Activated T-cell treated with anti-CD3 and anti-CD28 coated beads, Interleukin-2, amount 50 U/mL, for 72 hours (primary cell): ENCODE data around the gene ARF5. TPM values are rescaled to one million over a fixed set of nuclear protein-coding genes. Genes with fewer than 3 reads are reported as not detected.
A peak's percentile ranks its signal among the peaks of the same experiment; 100 is the strongest.

Experiments
- ATAC-seq, 2 donors: fragments of 150-1000 bp; cut with Tn5 transposase; replicated peaks in 1 of 2; 2 replicates each; pipeline ENCODE4 v1.10.0; 2021; ENCODE audit warnings: moderate library complexity in 2 of 2, mild to moderate bottlenecking in 1 of 2
- DNase-seq, 2 donors: peaks; one replicate each; pipeline ENCODE4 v3.0.0; 2021 to 2022; ENCODE audit warnings: mixed read lengths in 1 of 2
- H3K27ac Mint-ChIP-seq: one replicate; pipeline ENCODE4 v1.8.0; 2022; ENCODE audit warnings: mild to moderate bottlenecking, moderate library complexity, mixed read lengths
- H3K27me3 Mint-ChIP-seq: one replicate; pipeline ENCODE4 v1.8.0; 2022; ENCODE audit warnings: low read depth, mixed read lengths
- H3K36me3 Mint-ChIP-seq, 2 donors: one replicate each; pipeline ENCODE4 v1.8.0; 2022; ENCODE audit warnings: mixed read lengths in 2 of 2, mild to moderate bottlenecking in 1 of 2; ENCODE audit not compliant: insufficient read depth in 2 of 2
- H3K4me1 Mint-ChIP-seq: one replicate; pipeline ENCODE4 v1.8.0; 2022; ENCODE audit warnings: low read depth, mixed read lengths
- H3K4me3 Mint-ChIP-seq, 2 donors: one replicate each; pipeline ENCODE4 v1.8.0; 2022; ENCODE audit warnings: mild to moderate bottlenecking in 2 of 2, mixed read lengths in 2 of 2, moderate library complexity in 2 of 2
- H3K9me3 Mint-ChIP-seq, 2 donors: one replicate each; pipeline ENCODE4 v1.8.0; 2022; ENCODE audit warnings: mixed read lengths in 2 of 2
- total RNA-seq, 2 donors: library from RNA; stranded (reverse); gene quantifications; one replicate each; pipeline ENCODE4 v1.2.3, GENCODE V29; 2022

The ARF5 gene
- total RNA-seq, 2 donors from 2014 or later = 114 to 135 TPM

DNA sequence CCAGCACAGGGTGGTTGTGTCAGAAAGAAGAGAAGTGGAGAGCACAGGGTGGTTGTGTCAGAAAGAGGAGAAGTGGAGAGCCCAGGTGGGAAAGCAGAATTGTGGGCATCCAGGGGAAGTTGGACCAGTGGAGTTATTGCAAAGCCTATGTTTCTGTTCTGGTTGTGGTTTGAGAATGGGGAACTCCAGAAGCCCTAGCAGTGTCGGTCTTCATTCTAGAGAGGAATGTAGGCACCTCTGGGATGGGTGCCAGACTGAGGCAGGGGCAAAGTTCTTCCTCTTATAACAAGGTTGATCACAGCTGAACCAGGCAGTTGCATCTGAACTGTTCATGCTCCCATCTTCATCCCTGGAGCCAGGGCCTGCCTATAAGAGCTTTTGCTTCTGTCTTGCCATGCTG, 6.3 kb downstream of the ARF5 start:
- DNase-seq (no peak), ATAC-seq (no peak)
- Mint-ChIP-seq H3K27ac (no peak overlapping the region), H3K36me3 (peaks cover 0 to 6% of the 10 kb centered on the region in 2 donors), H3K9me3 (no peaks in the 10 kb centered on the region), H3K4me3 (no peak overlapping the region), H3K27me3 (no peaks in the 10 kb centered on the region), H3K4me1 (peaks cover 24% of the 10 kb centered on the region)

GRCh38 chr7:127595737-127596136, 7.5 kb downstream of the ARF5 start:
- Mint-ChIP-seq H3K36me3 (peaks cover 0 to 6% of the 10 kb centered on the region in 2 donors), H3K4me1 (peaks cover 18% of the 10 kb centered on the region), H3K27ac (peak overlapping the region; percentile 45), H3K4me3 (no peak overlapping the region), H3K9me3 (no peaks in the 10 kb centered on the region), H3K27me3 (no peaks in the 10 kb centered on the region)
- ATAC-seq (no peak), DNase-seq (no peak)

DNA sequence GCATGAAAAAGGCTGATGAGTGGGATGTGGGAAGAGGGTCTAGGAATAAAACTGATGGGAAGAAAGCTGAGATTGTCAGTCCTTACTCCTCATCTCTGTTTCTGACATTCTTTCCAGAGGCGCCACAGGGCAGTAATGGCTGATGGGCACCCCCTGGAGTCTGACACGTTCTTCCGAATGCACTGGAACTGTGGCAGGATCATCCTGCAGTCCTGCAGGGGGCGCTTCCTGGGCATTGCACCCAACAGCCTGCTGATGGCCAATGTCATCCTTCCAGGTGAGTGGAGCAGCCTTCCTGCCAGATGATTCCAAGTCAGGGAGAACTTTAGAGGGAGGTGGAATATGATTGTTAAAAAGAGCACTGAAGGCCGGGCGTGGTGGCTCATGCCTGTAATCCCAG, 10.1 kb downstream of the ARF5 start:
- Mint-ChIP-seq H3K4me1 (peaks cover 9% of the 10 kb centered on the region), H3K27ac (no peak overlapping the region), H3K27me3 (no peaks in the 10 kb centered on the region), H3K9me3 (no peaks in the 10 kb centered on the region), H3K4me3 (no peak overlapping the region), H3K36me3 (no peaks in the 10 kb centered on the region)
- no peak for ATAC-seq
- no peak for DNase-seq

- Mint-ChIP-seq H3K27ac (no peak overlapping the region), H3K4me1 (no peaks in the 10 kb centered on the region), H3K36me3 (no peaks in the 10 kb centered on the region), H3K4me3 (no peak overlapping the region), H3K9me3 (no peaks in the 10 kb centered on the region), H3K27me3 (no peaks in the 10 kb centered on the region)
- DNase-seq (no peak), ATAC-seq (no peak)
These were observed 12.7 kb downstream of the ARF5 start for GRCh38 chr7:127600885-127601284.

DNA sequence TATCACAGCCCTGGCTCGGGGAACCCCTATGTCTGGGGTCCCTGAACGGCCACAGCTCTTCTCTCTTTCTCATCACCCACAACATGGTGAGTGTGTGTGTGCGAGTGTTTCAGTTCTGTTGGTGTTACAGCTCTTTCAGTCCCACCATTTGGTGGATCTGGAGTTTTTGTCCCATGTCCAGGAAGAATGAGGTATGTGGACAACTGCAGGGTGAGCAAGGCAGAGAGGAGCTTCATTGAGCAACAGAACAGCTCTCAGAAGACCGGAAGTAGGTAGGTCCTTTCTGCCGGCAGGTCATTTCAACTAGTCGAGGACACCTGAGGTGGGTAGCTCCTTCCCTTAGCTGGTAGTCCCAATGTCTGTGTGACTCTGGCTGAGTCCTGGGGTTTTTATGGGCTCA, 20.2 kb downstream of the ARF5 start:
- Mint-ChIP-seq H3K4me1 (no peaks in the 10 kb centered on the region), H3K4me3 (no peak overlapping the region), H3K27ac (no peak overlapping the region), H3K27me3 (peaks cover 9% of the 10 kb centered on the region), H3K9me3 (peaks cover 2 to 4% of the 10 kb centered on the region in 2 donors), H3K36me3 (no peaks in the 10 kb centered on the region)
- ATAC-seq (no peak), DNase-seq (no peak)

GRCh38 chr7:127609297-127609696, 21.1 kb downstream of the ARF5 start:
- no peak overlapping the region for H3K27ac Mint-ChIP-seq
- ATAC-seq (no peak), DNase-seq (no peak)
- peaks cover 2 to 4% of the 10 kb centered on the region in 2 donors for H3K9me3 Mint-ChIP-seq
- no peaks in the 10 kb centered on the region for H3K4me1 Mint-ChIP-seq
- H3K27me3 Mint-ChIP-seq = peaks cover 9% of the 10 kb centered on the region
- H3K36me3 Mint-ChIP-seq = no peaks in the 10 kb centered on the region
- no peak overlapping the region for H3K4me3 Mint-ChIP-seq

DNA sequence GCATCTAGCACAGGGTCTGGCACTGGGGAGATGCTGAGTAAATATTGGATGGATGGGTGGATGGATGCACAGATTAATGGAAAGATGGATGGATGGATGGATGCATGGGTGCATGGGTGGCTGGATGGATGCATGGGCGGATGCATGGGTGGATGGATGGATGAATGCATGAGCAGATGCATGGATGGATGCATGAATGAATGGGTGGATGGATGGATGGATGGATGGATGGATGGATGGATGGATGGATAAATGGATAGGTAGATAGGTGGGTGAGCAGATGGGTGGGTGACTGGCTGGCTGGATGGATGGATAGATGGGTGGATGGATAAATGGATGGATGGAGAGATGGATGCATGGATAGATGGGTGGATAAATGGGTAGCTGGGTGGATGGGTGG, 24.1 kb downstream of the ARF5 start:
- Mint-ChIP-seq H3K4me1 (no peaks in the 10 kb centered on the region), H3K27ac (no peak overlapping the region), H3K4me3 (no peak overlapping the region), H3K27me3 (peaks cover 25% of the 10 kb centered on the region), H3K9me3 (peaks cover 2 to 4% of the 10 kb centered on the region in 2 donors), H3K36me3 (no peaks in the 10 kb centered on the region)
- ATAC-seq (no peak), DNase-seq (no peak)

GRCh38 chr7:127616724-127617123, 28.5 kb downstream of the ARF5 start:
- peaks cover 17% of the 10 kb centered on the region for H3K4me1 Mint-ChIP-seq
- peaks cover 64% of the 10 kb centered on the region for H3K27me3 Mint-ChIP-seq

DNA sequence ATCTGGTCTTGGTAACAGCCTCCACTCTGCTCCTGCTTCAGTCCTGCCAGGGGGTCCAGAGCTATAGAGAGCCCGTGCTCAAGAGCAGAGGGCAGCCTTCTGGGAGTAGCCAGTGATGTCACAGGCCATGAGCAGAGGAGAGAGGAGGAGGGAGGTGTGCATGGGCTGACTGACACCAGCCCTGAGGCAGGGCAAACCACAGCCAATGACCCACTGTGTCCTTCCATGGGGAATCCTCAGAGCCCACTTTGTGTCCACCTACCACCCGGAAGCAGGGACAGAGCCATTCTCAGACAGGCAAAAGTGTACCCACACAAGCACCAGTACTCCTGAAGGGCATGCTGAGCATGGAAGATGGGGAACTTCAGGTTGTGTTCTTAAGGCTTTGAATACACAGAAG, 29.8 kb downstream of the ARF5 start, which contains the start of gene PAX4:
Gene PAX4 (minus strand): TSS at position 101 of the 400 bp plus-strand sequence. CDS start 2,214 bp downstream, outside the sequence.
- Mint-ChIP-seq H3K27ac (no peak within 1 kb of the TSS), H3K27me3 (peaks cover 65% of the 10 kb centered on the region), H3K9me3 (no peaks in the 10 kb centered on the region), H3K4me1 (peaks cover 17% of the 10 kb centered on the region), H3K4me3 (no peak within 1 kb of the TSS), H3K36me3 (no peaks in the 10 kb centered on the region)
- ATAC-seq = no peak
- no peak for DNase-seq

More at GRCh38 chr7:127616724-127617123, 28.5 kb downstream of the ARF5 start:
- ATAC-seq (no peak), DNase-seq (no peak)
- no peak overlapping the region for H3K27ac Mint-ChIP-seq
- no peaks in the 10 kb centered on the region for H3K36me3 Mint-ChIP-seq
- H3K9me3 Mint-ChIP-seq = peaks cover 0 to 4% of the 10 kb centered on the region in 2 donors
- H3K4me3 Mint-ChIP-seq = no peak overlapping the region

- no peaks in the 10 kb centered on the region for H3K36me3 Mint-ChIP-seq
- no peak overlapping the region for H3K4me3 Mint-ChIP-seq
- H3K27me3 Mint-ChIP-seq = peaks cover 68% of the 10 kb centered on the region
- no peak for ATAC-seq
- no peaks in the 10 kb centered on the region for H3K9me3 Mint-ChIP-seq
- no peak for DNase-seq
- no peak overlapping the region for H3K27ac Mint-ChIP-seq
- H3K4me1 Mint-ChIP-seq = peaks cover 17% of the 10 kb centered on the region
These were observed 30.6 kb downstream of the ARF5 start for GRCh38 chr7:127618775-127619174.

DNA sequence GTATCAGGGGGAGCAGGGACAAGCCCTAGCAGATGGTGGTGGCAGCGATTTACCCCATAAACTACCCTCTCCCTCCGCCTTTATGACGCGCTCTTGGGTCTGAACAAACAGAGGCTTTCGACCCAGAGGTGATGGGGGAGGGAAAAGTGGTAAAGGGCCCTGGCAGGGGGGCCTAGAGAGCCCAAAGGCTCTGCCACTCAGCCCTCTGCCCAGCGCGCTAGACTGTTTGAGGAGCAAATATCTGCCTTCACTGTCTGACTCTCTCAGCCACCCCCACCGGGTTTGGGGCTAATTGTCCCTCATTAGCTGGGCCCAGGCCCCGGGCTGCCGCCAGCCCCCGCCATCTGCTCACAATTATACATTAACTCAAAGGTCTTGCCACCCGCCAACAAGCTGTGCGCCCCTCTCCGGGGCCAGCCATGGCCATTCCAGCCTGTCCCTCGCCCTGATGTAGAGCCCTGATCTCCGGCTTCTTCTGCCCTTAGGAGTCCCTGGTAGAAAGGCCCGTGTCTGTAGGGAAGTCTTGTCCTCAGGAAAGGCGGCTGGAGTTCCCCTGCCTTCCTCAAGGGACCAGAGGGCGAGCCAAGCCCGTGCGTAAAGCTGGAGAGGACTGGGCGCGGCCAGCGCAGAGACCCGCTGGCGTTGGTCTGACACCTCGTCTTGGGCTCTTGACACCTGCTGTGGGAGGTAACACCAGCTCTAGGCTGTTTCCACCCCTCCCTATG, 31.6 kb downstream of the ARF5 start:
- no peaks in the 10 kb centered on the region for H3K36me3 Mint-ChIP-seq
- peaks cover 68% of the 10 kb centered on the region for H3K27me3 Mint-ChIP-seq
- no peak overlapping the region for H3K27ac Mint-ChIP-seq
- ATAC-seq (no peak), DNase-seq (no peak)
- H3K4me1 Mint-ChIP-seq = peaks cover 17% of the 10 kb centered on the region
- no peak overlapping the region for H3K4me3 Mint-ChIP-seq
- H3K9me3 Mint-ChIP-seq = no peaks in the 10 kb centered on the region

GRCh38 chr7:127620406-127621233, 32.4 kb downstream of the ARF5 start:
- Mint-ChIP-seq H3K36me3 (no peaks in the 10 kb centered on the region), H3K4me3 (peak overlapping the region in 1 of 2 donors; percentile 51), H3K9me3 (no peaks in the 10 kb centered on the region), H3K27me3 (peaks cover 66% of the 10 kb centered on the region), H3K4me1 (peaks cover 17% of the 10 kb centered on the region), H3K27ac (no peak overlapping the region)
- ATAC-seq = no peak
- no peak for DNase-seq

DNA sequence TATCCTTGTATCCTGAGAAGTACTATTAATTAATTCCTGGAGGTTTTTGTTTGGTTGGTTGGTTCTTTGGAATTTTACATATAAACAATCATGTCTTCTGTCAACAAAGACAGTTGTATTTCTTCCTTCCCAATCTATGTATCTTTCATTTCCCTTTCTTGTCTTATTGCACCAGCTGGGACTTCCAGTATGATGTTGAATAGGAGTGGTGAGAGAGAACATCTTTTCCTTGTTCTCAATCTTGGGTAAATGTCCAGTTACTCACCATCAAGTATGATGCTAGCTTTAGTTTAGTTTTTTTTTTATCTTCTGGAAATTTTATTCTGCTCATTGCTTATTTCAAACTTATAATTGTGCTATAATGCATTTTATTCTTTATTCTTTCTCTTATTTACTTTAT, 37.1 kb downstream of the ARF5 start:
- peaks cover 34% of the 10 kb centered on the region for H3K27me3 Mint-ChIP-seq
- no peak overlapping the region for H3K27ac Mint-ChIP-seq
- no peak overlapping the region for H3K4me3 Mint-ChIP-seq
- H3K9me3 Mint-ChIP-seq = no peaks in the 10 kb centered on the region
- no peak for ATAC-seq
- H3K36me3 Mint-ChIP-seq = no peaks in the 10 kb centered on the region
- no peak for DNase-seq
- peaks cover 18% of the 10 kb centered on the region for H3K4me1 Mint-ChIP-seq
